Breast epithelium (tissue), 4 donors: ENCODE data around the gene UBTD1. TPM values are rescaled to one million over a fixed set of nuclear protein-coding genes. Genes with fewer than 3 reads are reported as not detected.

Source experiments
- DNase-seq, 2 donors: peaks; one replicate each; pipeline ENCODE4 v3.0.0-alpha.2; 2019; ENCODE audit warnings: low spot score in 2 of 2
- H3K27ac ChIP-seq, 2 donors: fragments of 200-600 bp; sonication (generic) in 1 of 2; one replicate each; pipeline ENCODE4 v1.5.1; 2016 to 2019; ENCODE audit warnings: mild to moderate bottlenecking in 1 of 2
- H3K27me3 ChIP-seq, 2 donors: fragments of 200-600 bp; sonication (generic) in 1 of 2; one replicate each; pipeline versions ENCODE4 v1.5.1 to v1.6.0; 2017 to 2019; ENCODE audit warnings: control low read depth in 1 of 2, mild to moderate bottlenecking in 1 of 2
- H3K36me3 ChIP-seq: fragments of 200-600 bp; one replicate; pipeline ENCODE4 v1.5.1; 2019
- H3K4me1 ChIP-seq, 2 donors: fragments of 200-600 bp; sonication (generic); one replicate each; pipeline ENCODE4 v1.5.1; 2016 to 2019; ENCODE audit warnings: control low read depth in 1 of 2
- H3K4me3 ChIP-seq, 3 donors: fragments of 200-600 bp; sonication (generic); 1 replicate in 2 of 3; 2 replicates in 1 of 3; pipeline ENCODE4 v1.5.1; 2016 to 2019; ENCODE audit warnings: mild to moderate bottlenecking in 3 of 3, moderate library complexity in 2 of 3
- H3K9me3 ChIP-seq, 2 donors: fragments of 200-600 bp; sonication (generic) in 1 of 2; one replicate each; pipeline ENCODE4 v1.5.1; 2016 to 2019; ENCODE audit warnings: control low read depth in 1 of 2
- CTCF ChIP-seq, 3 donors: fragments of 450-650 bp; IDR thresholded peaks; one replicate each; pipeline ENCODE4 v1.5.1; 2016 to 2017; ENCODE audit warnings: antibody characterized with exemption in 3 of 3, mild to moderate bottlenecking in 3 of 3, moderate library complexity in 3 of 3
- POLR2A ChIP-seq: fragments of 450-650 bp; IDR thresholded peaks from one replicate; pipeline ENCODE4 v1.6.1; 2016; ENCODE audit warnings: antibody characterized with exemption, mild to moderate bottlenecking, moderate library complexity
- POLR2AphosphoS5 ChIP-seq, 3 donors: sonication (generic); formaldehyde crosslinking; IDR thresholded peaks; one replicate each; pipeline ENCODE4 v1.6.1; 2017; ENCODE audit warnings: antibody characterized with exemption in 3 of 3
- intact Hi-C: fragments of 100-400 bp; cut with DNase I; formaldehyde crosslinking; loops from one replicate; pipeline ENCODE4 v1.15.1; 2023; ENCODE audit warnings: low total_unique reads
- total RNA-seq, 3 donors: library from RNA; depleted of rRNA; stranded (reverse); fragments of >200 nt; gene quantifications; one replicate each; pipeline ENCODE4 v1.1.0, GENCODE V29; 2016

UBTD1 gene
- total RNA-seq, 3 donors from 2014 or later = 9.9 to 14.7 (median 12.4) TPM

GRCh38 chr10:97531401-97531986 lies 32.8 kb downstream of the UBTD1 start:
- no peak overlapping the region for H3K27ac ChIP-seq

GRCh38 chr10:97532935-97533671 lies 34.4 kb downstream of the UBTD1 start:
- H3K4me1 ChIP-seq = no peaks in the 10 kb centered on the region
- H3K4me3 ChIP-seq = no peak overlapping the region
- TF ChIP-seq POLR2A (no peak), CTCF (IDR thresholded peaks at IDR 0.05) (no peak), POLR2AphosphoS5 (IDR thresholded peaks at IDR 0.05) (no peak)
- no peaks in the 10 kb centered on the region for H3K9me3 ChIP-seq
- intact Hi-C loops = no loop called here
- DNase-seq = no peak
- no peaks in the 10 kb centered on the region for H3K36me3 ChIP-seq
- H3K27ac ChIP-seq = no peak overlapping the region
- no peaks in the 10 kb centered on the region for H3K27me3 ChIP-seq

More at GRCh38 chr10:97531401-97531986, 32.8 kb downstream of the UBTD1 start:
- intact Hi-C loops = no loop called here
- Histone ChIP-seq H3K4me1 (no peaks in the 10 kb centered on the region), H3K4me3 (no peak overlapping the region), H3K9me3 (no peaks in the 10 kb centered on the region), H3K27me3 (no peaks in the 10 kb centered on the region), H3K36me3 (no peaks in the 10 kb centered on the region)
- TF ChIP-seq POLR2A (no peak), CTCF (IDR thresholded peaks at IDR 0.05) (no peak), POLR2AphosphoS5 (IDR thresholded peaks at IDR 0.05) (no peak)
- no peak for DNase-seq

GRCh38 chr10:97533888-97534287 lies 35.2 kb downstream of the UBTD1 start:
- H3K9me3 ChIP-seq = no peaks in the 10 kb centered on the region
- H3K4me1 ChIP-seq = no peaks in the 10 kb centered on the region
- H3K36me3 ChIP-seq = no peaks in the 10 kb centered on the region
- TF ChIP-seq POLR2A (no peak), CTCF (IDR thresholded peaks at IDR 0.05) (no peak), POLR2AphosphoS5 (IDR thresholded peaks at IDR 0.05) (no peak)
- intact Hi-C loops = no loop called here
- H3K4me3 ChIP-seq = no peak overlapping the region
- H3K27ac ChIP-seq = no peak overlapping the region
- no peaks in the 10 kb centered on the region for H3K27me3 ChIP-seq
- no peak for DNase-seq

- DNase-seq = no peak
- H3K27me3 ChIP-seq = no peaks in the 10 kb centered on the region
- intact Hi-C loops = no loop called here
- TF ChIP-seq POLR2AphosphoS5 (IDR thresholded peaks at IDR 0.05) = no peak
- TF ChIP-seq CTCF (IDR thresholded peaks at IDR 0.05) = no peak
- no peak for TF ChIP-seq POLR2A
- peaks cover 0 to 6% of the 10 kb centered on the region in 2 donors for H3K4me1 ChIP-seq
- no peaks in the 10 kb centered on the region for H3K36me3 ChIP-seq
- no peaks in the 10 kb centered on the region for H3K9me3 ChIP-seq
- H3K27ac ChIP-seq = no peak overlapping the region
- no peak overlapping the region for H3K4me3 ChIP-seq
Measured at GRCh38 chr10:97534746-97535367, 36.1 kb downstream of the UBTD1 start.
